Epidermal melanocyte (primary cell): ENCODE results near the gene CELF1.

Experiments
- DNase-seq: peaks from one replicate; pipeline ENCODE4 v3.0.0; 2011; ENCODE audit warnings: low spot score; ENCODE audit not compliant: insufficient read length

The CELF1 gene

GRCh38 chr11:47511917-47512316 is 41.0 kb downstream of the CELF1 start:
- no peak for DNase-seq

DNA sequence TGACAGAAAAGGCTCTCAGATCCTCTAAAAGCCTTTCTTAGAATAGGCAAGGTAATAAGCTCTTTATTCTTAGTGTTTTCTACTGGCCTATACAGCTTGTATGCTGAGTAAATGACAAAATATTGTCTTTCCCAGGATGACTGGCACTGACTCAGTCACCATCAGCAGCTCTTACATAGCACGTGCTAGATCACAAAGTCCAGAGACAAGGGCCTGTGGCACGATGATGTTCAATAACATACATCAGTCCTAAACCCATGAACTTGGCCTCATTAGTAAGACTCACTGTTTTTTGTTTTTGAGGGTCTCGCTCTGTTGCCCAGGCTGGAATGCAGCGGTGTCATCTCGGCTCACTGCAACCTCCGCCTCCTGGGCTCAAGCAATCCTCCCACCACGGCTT is 42.7 kb downstream of the CELF1 start:
- DNase-seq = no peak

GRCh38 chr11:47509077-47509536 is 43.8 kb downstream of the CELF1 start:
- DNase-seq = no peak

DNA sequence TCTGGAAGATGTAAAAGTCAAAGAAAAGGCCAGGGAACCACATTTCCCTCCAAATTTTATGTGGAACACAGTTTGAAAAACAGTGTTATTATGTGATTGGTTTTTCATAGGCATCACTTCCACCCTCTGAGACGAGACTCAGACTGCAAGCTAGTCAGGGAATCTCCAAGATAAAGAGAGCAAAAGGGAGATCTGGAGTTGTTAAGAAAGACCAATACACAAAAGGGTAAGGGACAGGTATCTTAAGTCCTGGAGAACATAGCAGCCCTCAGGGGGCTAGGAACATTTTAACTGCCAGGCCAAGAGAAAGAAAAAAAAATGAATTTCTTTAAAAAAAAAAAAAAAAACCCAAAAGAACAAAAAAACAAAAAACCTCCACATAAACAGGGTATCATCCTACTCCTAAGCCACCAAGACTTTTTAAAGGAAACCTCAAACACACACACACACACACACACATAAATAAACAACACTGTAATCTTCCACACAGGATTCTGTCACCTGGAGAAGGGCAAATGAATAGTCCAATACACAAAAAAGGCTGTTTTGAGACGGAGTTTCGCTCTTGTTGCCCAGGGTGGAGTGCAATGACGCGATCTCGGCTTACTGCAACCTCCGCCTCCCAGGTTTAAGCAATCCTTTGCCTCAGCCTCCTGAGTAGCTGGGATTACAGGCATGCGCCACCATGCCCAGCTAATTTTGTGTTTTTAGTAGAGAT is 44.5 kb downstream of the CELF1 start:
- no peak for DNase-seq

DNA sequence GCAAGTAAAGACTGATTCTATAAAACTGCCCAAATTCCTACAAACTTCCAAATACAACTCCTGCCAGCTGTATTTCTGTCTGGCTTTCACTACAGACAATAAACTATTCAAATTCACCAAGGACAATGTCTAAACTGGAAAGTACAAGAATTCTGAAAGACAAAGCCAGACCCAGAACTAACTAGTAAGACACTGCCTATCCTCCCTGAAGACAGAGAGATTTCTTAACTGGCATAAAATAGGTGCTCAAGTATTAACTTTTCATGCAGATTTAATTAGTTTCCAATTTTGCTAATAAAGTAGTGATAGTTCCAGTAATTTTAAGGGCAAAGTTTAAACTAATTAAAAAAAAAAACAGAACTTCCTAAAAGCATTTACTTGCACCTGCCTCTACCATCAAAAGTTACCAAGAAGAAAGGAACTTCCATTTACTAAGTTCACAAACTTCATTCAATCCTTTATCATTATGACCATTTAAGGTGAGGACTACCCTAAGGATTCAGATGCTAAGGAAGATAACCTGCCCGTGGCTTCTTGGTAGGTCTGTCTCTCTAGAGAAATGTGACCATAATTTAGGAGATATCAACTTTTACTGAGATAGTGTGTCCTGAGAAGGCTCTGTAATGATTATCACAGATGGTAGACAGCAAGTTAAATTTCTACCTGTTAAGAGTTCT is 45.2 kb downstream of the CELF1 start:
- no peak for DNase-seq

- no peak for DNase-seq
Observed at GRCh38 chr11:47506795-47507562, 46.0 kb downstream of the CELF1 start.

GRCh38 chr11:47506373-47506772 is 46.6 kb downstream of the CELF1 start:
- no peak for DNase-seq

- no peak for DNase-seq
Observed at GRCh38 chr11:47504910-47505309, 48.0 kb downstream of the CELF1 start.

DNA sequence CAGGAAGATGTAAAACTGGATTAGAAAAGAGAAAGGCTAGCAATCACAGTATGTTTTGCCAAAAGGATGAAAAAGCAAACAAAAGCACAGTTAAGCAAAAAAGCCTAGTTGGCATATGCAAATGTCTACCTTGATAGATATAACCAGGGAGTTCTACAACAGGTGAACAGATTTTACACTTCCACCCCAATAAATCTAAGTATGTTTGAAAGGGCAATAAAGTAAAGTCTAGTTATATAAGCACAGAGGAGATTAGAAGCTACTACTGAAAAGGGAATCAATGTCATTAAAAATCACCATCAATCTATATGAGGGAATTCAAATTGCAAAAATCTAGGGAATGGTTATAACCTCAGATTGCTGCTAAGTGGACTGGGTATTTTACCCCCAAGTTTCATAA is 49.7 kb downstream of the CELF1 start:
- DNase-seq = no peak

- no peak for DNase-seq
Observed at GRCh38 chr11:47502767-47503166, 50.2 kb downstream of the CELF1 start.

DNA sequence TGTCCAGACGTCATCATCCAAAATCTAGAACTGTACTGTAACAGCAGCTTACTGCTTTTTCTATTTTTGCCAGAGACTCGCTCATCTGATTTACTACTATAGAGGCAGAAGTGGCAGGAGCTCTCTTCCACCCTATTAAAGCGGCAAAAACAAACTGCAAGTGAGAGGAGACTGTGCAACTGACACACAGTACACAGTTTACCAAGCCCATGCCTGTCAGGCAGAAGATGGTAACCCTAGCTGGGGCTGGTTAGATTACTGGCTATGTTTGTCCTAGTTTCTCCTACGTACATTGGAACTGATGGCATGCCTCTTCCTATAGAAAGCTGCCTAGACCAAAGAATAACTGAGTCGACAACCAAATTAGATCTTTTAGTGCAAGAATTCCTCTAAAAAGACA is 51.8 kb downstream of the CELF1 start:
- no peak for DNase-seq

GRCh38 chr11:47500121-47500520 is 52.8 kb downstream of the CELF1 start:
- no peak for DNase-seq

- DNase-seq = no peak
Observed at GRCh38 chr11:47499614-47500013, 53.3 kb downstream of the CELF1 start.

- DNase-seq = no peak
Observed at GRCh38 chr11:47499161-47499560, 53.8 kb downstream of the CELF1 start.

DNA sequence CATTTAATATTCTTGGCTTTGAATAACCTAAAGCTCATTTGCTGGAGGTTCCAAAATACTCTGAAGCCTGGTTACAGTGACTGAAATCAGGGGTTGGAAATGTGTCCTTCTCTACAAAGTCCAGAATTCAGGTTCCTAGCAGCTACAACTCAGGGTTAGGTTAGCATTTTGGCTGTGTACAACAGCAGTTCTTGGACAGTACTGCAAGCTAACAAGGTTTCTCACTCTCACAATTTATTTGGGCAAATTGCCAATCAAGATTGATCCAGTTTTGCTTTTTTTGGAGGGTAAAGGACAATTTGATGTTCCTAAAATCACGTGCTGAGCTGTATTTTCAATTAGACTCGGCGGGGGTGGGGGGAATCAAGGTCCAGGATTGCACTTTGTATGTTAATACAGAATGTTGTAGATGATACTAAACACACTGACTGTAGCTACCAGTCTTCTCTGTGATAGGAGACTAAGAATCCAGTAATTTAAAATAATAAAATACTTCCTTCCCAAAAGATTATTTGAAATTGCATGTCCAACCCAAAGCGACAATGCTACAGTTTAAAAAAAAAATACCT is 54.3 kb downstream of the CELF1 start:
- DNase-seq = no peak

- no peak for DNase-seq
Observed at GRCh38 chr11:47498149-47498548, 54.8 kb downstream of the CELF1 start.

- no peak for DNase-seq
Observed at GRCh38 chr11:47496808-47497207, 56.1 kb downstream of the CELF1 start.

GRCh38 chr11:47495856-47496217 is 57.1 kb downstream of the CELF1 start:
- DNase-seq = no peak

DNA sequence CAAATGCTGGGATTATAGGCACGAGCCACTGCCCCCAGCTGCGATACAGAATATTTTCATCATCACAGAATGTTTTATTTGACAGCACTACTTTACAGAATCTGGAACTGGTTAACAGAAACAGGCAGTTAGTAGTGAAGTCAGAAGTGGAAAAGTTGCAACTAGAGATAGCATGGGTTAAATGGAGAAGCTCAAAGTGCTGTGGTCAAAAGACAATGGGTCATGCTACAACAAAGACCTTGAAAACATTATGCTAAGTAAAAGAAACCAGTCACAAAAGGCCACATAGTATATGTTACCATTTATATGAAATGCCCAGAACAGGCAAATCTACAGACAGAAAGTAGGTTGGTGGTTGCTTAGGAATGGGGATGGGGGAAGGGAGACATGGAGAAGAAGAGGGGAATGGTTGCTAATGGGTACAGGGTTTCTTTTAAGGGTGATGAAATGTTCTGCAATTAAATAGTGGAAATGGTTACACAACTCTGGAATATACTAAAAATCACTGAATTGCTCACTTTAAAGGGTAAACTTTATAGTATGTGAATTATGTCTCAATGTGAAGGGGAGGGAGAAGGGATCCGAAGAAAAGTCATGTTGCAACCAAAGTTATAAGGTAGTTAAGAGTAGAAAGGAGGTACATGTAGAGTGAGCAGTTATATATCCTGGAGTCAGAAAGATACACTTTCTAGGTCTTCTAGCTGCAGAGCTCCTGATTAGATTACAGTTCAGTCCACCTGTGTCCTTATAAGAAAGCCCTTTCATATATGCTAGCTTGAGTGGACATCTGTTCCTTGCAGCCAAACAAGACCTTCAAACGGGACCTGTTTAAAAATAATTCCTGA is 57.7 kb downstream of the CELF1 start:
- DNase-seq = no peak

GRCh38 chr11:47489395-47489755 is 63.6 kb downstream of the CELF1 start:
- no peak for DNase-seq

GRCh38 chr11:47488674-47489394 is 64.1 kb downstream of the CELF1 start:
- DNase-seq = no peak
